ENCODE data around the gene DCANP1.

- no peak for TF ChIP-seq CTCF (IDR thresholded peaks at IDR 0.05)
- TF ChIP-seq EZH2 (IDR thresholded peaks at IDR 0.05; ENCODE audit: borderline replicate concordance, insufficient read depth, low read depth, low read length, poor library complexity, severe bottlenecking) = no peak
Observed at GRCh38 chr5:135436951-135437418, 10.2 kb downstream of the DCANP1 start.

All from B cell (primary cell).